Stomach (tissue), 4 donors: ENCODE data around the gene HTR2B.

Experiments used
- CTCF ChIP-seq, 7 experiments: fragments of 450-650 bp in 4 of 7; fragments of 200-600 bp in 3 of 7; sonication (generic) in 3 of 7; IDR thresholded peaks; one replicate each; pipeline ENCODE4 v1.5.1; 2016 to 2019; ENCODE audit warnings: antibody characterized with exemption in 7 of 7, control low read depth in 2 of 7, mild to moderate bottlenecking in 1 of 7
- POLR2AphosphoS5 ChIP-seq, 3 donors: sonication (generic); formaldehyde crosslinking; IDR thresholded peaks; one replicate each; pipeline ENCODE4 v1.6.1; 2016; ENCODE audit warnings: antibody characterized with exemption in 3 of 3

- TF ChIP-seq POLR2AphosphoS5 (IDR thresholded peaks at IDR 0.05) (no peak), CTCF (IDR thresholded peaks at IDR 0.05) (no peak)
These were observed 6.8 kb downstream of the HTR2B start for GRCh38 chr2:231117922-231118613.
